ENCODE results near the gene TRAPPC2L.
A peak's percentile ranks its signal among the peaks of the same experiment; 100 is the strongest.
"Not testable (repeated sequence)": the region's sequence is repeated elsewhere in the genome, so short reads cannot be mapped to it uniquely, and the experiment has no call there.

The TRAPPC2L gene

DNA sequence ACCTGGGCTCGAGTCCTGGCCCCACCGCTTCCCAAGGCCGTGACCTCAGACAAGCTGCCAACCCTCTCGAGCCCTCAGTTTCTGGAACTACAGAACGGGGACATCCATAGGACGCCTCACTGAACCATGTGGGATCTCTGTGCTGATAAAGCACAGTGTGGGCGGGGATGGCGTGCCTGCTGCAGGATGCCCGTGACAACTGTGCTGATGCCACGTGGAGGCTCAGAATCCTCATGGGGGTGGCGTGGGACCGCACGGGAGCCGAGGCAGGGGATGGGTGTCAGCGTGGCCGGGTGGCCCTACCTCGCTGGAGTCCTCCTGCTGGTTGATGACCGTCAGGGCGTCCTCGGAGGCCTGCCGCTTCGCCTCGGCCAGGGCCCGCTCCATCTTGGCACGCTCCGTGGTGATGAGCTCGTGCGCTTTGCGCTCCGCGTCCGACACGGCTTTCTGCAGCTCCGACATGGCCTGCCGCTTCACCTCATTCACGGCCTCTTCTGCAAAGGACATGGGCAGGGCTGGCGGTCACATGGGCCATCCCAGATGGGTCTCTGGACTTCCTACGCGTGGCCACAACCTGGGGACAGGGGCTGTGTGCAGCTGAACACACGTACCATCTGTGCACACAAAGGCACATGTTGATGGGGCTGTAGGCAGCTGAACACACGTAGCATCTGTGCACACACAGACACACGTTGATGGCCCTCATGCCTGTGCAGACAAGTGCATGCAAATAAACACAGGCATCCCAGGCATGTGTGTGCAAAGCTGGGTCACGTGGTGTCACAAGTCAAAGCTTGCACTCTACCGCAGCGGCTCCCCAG is 22.2 kb downstream of the TRAPPC2L start:
- DNase-seq, result no peak

DNA sequence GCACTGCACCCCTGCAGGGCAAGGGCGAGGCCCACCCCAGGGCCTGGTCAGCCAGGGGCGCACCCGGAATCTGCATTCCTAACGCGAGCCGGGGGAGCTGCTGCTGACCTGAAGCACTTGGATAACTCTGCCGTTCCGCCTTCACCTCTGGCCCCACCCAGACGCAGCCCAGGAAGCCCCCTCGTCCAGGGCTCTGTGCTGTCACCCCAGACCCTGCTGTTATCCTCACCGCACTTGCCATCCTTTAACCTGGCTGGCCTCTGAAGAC is 22.8 kb downstream of the TRAPPC2L start:
- no peak for DNase-seq

DNA sequence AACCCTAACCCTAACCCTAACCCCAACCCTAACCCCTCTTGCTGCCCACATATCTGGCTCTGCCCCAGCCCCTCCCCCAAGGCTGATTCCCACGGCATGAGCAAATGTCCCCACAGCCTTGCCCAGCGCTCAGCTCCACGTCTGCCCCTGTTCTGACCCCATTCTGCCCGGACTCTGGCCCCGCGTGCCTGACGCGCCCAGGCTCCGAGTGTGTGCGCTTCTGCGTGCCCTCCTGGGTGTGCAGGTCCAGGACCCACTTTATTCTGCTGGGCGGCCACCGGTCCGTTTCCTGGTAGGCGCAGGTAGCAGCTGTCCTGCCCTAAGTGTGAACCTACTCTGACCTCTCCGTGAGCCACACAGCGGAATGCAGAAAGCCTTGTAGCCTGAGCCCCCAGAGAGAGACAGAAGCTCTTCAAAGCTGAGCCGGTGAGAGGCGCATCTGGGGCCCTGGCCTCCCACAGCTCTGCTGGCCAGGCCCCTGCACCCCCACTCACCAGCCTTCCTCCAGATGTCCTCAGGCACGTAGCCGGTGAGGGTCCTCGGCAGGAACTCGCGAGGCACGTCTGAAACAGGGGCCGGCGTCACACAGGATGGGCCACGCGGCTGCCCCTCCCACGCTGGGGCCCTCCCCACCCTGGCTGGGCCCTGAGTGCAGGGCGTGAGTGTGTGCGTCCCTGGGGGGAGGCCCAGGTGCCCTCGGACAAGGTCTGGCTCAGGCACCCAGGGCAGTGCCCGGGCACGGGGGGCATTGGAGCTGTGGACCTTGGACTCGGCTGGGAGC is 23.5 kb downstream of the TRAPPC2L start:
- no peak for DNase-seq

DNA sequence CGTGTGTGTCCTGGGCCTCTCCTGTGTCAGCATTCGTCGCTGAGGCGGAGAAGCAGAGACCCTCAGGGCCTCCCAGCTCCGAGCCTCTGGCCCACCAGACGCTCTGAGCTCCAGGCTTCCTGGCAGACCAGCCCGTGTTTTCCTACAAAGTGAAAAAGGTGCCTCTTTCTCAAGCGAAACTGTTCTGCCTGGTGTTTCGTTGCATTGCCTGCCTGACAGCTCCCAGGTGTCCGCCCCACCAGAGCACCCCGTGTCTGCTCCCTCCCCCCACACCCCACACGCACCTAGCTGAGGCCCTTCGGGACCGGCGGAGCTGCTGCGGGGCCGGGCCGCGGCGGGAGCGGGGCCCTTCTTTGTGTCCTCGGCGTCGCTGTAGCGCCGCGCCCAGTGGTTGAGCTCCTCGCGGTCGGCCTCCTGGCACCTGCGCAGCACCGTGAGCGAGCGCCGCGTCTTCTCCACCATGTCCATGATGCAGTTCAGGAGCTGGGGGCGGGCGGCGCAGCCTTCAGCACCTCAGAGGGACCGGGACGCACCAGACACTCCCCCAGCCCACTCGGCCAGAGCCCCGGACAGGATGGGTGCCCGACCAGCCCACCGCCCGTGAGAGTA is 24.2 kb downstream of the TRAPPC2L start:
- no peak for DNase-seq

DNA sequence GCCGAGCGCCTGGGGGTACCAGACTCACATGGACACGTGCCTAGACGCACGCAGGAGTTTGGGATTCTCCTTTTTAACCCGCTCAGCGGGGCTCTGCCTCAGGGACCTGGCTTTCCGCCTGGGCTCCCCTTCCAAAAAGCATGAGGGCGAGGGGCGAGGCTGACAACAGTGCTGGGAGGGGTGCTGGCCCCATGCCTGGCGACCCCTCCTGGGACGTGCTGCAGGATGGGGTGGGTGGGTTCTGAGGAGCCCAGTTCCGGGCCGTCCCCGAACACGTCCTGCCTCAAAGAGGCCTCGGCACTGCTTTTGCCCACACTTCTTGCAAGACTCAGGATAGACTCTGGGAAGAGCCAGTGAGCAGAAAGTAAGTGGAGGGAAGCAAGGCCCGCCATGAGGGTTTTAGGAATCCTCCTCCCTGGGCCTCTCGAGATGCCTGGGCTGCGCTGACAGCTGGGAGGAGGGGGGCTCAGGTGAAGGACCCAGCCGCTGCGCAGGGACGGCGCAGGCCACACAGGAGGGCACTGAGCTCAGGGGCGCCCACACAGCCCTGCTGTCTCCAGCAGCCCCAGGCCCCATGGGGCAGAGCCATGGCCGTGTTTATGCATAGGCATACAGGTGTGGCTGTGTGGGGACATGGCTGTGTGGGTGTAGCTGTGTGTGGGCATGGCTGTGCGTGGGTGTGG is 24.9 kb downstream of the TRAPPC2L start:
- no peak for DNase-seq

DNA sequence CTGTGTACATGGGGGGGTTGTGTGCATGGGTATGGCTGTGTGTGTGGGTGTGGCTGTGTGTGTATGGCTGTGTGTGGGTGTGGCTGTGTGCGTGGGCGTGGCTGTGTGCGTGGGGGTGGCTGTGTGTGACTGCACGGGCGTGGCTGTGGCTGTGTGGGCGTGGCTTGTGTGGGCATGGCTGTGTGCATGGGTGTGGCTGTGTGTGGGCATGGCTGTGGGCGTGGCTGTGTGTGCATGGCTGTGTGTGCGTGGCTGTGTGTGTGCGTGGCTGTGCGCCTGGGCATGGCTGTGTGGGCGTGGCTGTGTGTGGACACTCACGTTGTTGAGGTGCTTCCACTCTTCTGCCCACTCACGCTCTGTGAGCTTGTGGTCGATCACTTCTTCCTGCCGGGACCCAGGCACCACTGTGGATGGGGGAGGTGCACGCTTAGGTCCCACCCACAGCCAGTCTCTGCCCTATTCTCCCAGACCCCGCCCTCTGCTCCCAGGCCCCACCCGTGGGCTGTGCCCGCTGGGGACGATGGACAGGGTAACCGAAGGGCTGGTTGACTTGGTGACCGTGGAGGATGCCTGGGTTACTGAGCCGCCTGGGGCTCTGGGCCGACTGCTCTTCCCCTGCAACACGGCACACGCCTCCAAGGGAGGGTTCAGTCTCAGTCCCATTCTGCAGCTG is 25.6 kb downstream of the TRAPPC2L start:
- no peak for DNase-seq

DNA sequence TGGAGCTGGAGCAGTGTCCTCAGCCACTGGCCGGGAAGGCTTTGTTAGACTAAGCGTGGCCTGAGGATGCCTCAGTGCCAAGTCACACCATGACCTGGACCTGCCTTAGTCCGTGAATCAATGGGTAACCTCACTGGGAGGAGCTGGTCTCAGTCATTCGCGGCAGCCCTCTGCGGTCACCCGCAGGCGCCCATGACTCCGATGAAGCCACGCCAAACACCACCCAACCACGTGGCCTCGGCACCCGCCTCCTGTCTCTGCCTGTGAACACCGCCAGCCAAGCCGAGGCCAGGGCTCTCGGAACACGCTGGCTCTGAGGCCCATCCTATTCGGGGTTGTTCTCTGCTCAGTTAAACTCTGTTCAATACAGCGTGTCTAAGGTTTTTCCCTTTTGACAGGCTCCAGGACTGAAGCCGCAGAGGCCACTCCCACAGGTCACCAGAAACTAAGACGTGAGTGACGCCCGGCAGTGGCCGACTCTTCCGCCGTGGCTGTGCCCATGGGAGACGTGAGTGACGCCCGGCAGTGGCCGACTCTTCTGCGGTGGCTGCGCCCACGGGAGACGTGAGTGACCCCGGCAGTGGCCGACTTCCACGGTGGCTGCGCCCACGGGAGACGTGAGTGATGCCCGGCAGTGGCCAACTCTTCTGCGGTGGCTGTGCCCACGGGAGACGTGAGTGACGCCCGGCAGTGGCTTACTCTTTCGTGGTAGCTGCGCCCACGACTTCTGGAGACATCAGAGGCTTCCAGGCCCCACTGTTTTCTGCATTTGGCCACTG is 26.4 kb downstream of the TRAPPC2L start:
- no peak for DNase-seq

DNA sequence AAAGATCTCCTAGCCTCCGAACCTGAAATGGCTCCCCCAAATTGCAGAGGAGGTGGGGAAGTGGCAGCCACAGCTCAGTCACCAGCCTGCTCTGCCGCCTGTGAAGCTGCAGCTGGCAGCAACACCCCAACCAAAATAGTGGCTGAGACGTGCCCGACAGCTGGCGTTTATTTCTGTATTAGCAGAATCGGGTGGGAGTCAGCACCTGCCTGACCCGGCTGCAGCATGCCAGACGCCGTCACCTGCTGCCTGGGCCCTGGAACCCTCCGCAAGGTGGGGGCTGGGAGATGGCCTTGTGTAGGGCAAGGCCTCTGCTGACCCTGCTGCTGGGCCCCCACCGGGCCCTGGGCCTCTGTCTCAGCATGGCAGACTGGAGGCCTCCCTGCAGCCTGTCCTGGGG is 27.0 kb downstream of the TRAPPC2L start:
- no peak for DNase-seq

DNA sequence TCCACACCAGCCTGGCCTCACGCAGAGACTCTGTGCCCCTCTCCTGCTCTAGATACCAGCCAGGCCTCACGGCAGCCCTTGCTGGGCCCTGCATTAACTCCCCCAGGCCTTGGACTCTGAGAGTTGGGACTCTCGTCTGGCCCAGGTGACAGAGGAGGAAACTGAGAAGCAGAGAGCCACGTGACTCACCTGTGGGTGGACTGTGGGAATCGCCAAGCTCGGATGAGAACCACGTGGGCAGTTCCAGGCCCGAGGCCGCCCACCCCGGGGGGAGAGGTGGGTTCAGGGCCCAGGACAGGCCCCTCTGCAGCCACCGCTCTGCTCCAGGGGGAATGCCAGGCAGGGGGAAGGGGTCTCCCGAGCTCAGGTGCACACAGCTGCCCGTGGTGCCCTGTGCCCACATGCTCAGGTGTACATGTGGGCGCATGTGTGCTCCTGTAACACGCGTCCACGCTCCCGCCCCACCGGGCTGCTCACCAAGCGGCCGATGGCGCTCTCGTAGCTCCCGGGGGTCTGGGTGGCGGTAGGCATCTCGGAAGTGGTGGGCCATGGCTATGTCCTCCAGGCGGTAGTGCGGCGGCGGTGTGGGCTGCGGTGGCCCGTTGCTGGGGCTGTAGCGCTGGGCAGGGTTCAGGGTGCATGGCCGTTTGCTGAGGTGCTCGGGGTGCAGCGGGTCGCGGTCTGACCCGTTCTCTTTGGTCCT is 27.8 kb downstream of the TRAPPC2L start:
- DNase-seq, result no peak

DNA sequence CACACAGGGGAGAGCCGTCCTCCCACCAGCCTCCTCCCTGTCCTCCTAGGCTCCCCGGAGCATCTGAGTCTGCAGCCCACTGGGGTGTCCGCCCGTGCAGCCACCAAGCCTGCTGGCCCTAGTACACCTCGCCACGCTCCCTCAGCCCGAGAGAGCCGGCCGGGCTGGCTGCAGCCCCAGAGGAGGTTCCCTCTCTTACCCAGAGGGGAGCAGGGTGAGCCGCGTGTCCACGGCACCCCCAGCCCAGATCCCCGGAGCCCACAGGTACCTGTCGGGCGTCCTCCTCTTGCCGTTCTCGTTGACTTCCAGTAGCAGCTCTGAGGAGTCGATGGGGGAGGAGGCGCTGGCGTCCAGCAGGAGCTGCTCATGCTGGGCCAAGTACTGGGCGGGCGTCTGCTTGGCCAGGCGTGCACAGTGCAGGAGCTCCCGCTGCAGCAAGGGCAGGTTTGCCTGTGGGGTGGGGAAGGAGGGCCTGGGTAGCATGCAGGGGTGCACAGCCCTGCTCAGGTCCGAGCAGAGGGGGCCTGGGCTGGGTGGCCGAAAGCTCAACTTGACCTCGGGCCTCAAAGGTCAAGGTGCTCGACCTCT is 28.9 kb downstream of the TRAPPC2L start:
- no peak for DNase-seq

DNA sequence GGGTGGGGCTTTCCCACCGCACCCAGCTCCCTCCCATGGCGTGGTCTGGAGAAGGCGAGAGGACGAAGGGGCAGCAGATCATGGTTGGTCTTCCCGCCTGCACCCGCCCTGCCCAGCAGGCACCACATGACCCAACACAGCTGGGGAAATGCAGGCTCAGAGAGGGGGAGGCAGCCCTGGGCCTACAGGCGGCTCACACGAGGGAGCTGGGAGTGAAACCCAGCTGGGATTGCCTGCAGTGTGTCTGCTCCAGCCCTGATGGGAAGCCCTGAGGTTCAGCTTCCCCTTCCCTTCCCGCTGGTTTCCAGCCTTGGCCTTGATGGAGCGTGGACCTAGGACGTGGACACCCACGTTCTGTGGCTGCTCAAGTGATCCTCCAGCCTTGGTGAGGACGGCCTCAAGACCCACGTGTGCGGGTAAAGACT is 29.5 kb downstream of the TRAPPC2L start:
- no peak for DNase-seq

DNA sequence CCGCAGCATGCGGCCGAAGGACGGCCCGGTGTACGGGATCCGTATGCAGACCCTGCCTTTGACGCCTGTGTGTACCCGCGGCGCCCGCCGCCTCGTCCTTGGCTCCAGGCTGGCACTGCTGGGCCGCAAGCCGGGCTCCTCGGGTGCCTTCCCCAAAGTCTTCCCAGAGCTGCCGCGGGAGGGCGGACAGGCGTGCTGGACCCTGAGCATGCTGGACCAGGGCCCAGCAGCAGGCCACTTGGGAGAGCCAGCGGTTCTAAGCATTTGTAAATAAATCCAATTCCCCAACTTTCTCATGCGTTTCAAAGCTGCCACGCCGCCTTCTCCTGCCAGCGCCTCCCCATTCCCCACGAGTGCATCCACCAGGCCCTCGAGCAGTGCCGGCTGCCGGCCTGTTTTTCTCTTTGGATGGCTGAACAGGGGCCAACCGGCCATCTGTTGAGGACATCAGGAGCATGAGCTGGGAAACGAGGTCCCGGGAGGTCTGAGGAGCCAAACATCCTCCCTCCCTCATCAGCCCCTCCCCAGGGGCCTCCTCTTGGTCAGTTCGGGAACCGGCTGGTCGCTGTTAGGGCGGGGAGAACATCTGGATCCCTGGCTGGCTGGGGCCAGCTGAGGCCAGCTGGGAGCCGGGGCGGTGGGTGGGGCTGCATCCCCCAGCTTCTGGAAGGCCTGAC is 30.1 kb downstream of the TRAPPC2L start:
- peak; percentile 7 for DNase-seq

DNA sequence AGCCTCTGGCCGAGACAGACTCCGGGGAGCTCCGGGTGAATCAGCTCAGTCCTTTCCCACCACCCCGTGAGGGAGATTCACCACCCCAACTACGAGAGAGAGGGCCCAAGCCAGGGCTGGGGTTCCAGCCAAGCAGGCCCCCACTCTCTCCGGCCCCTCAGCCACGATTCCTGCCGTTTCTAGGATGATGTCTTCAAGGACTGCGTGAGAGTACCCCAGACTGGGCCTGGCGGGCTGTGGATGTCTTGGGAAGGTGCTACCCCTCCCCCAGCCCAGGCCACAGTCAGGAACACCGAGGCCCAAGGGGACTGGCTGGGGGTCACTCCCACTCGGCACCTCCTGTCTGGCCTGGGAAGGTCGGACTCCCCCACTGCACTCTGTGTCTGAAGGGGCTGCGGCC is 31.1 kb downstream of the TRAPPC2L start:
- DNase-seq, result no peak

DNA sequence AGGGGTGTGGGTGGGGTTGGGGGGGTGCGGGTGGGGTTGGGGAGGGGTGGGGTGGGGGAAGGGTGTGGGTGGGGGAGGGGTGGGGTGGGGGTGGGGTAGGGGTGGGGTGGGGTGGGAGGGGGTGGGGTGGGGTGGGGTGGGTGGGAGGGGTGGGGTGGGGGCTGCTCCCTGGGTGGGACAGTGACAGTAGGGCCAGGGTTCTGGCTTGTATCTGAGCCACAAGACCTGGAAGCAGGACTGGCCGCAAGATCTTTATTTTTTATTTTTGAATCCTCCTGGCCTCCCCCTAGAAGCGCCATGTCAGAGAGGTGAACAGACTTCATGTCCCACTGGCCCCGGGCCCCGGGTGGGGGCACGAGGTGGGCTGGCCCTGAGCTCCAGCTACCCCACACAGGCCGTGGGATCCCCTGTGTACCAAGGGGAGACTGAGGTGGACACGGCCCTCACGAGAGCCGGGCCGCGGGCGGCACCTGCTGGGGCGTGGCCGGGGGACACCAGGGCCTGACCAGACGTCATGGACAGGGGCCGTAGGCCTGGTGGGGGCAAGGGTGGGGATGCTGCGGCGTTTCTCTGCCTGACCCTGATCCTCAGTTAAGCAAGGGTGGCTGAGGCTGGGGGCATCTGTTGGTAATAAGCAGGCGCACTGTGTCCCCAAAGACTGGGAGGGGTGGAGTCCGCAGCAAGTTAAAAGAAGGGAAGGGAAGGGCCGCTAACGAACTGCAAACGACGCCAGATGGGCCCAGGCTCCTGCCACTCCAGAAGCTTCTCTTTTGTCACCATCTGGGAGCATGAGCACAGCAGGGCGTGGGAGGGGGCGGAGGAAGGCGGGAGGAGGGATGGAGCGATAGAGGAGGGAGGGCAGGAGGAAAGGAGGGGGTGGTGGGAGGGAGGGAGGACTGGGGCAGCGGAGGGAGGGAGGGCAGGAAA is 31.8 kb downstream of the TRAPPC2L start:
- DNase-seq, result no peak

DNA sequence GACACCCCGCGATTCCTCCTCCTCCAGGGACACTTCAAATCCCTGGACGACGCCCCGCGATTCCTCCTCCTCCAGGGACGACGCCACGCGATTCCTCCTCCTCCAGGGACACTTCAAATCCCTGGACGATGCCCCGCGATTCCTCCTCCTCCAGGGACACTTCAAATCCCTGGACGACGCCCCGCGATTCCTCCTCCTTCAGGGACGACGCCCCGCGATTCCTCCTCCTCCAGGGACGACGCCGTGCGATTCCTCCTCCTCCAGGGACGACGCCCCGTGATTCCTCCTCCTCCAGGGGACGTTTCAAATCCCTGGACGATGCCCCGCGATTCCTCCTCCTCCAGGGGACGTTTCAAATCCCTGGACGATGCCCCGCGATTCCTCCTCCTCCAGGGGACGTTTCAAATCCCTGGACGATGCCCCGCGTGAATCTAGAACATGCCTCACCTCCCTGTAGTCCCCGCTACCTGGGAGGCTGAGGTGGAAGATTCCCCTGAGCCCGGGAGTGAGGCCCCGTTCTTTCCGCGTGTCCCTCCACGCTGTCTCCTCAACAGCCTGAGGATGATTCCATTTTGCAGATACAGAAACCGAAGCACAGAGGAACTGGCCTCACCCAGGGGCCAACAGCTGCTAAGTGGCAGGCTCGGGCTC is 32.9 kb downstream of the TRAPPC2L start:
- DNase-seq, result not testable (repeated sequence)

DNA sequence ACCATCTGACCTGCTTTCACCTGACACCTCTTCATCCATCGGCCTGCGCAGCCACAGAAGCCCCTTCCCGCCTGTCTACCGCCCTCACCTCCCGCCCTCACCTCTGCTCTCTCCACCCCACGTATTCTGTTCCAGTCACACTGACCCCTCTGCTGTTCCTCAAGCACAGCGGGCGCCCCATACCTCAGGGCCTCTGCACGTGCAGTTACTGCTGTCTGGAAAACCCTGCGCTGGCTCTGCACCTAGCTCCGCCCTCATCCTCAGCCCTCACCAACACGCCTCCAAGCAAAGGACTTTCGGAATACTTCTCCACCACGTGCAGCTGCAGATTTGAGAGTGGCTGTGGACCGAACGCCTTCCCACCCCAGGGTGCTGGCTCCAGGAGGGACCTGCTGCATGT is 34.2 kb downstream of the TRAPPC2L start:
- no peak for DNase-seq

DNA sequence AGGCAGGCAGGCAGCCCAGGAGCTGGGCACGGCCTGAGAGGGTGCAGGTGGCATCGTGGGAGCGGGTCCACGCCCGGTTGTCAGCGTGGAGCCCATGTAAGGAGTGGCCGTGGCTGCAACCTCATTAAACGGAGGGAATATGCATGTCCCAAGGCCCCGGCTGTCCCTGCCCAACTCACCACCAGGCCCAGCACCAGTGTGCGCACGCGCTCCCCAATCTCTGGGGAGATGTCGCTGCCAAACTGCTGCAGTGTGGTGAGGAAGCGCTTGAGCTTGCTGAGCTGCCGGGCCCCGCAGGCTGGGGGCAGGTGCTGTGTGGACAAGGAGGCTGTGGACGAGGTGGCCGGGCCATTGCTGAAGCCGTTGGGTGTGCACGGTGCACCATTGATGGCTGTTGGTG is 35.1 kb downstream of the TRAPPC2L start:
- no peak for DNase-seq
